Activated T-helper 17 cell treated with anti-CD3 and anti-CD28 coated beads, Interleukin-2, amount 50 U/mL, for 72 hours (primary cell): Measurements from ENCODE around the gene SYVN1. TPM values are rescaled to one million over a fixed set of nuclear protein-coding genes. Genes with fewer than 3 reads are reported as not detected.

Experiments
- ATAC-seq: fragments of 150-1000 bp; cut with Tn5 transposase; replicated peaks from 2 replicates; pipeline ENCODE4 v1.10.0; 2021; ENCODE audit warnings: mild to moderate bottlenecking, moderate library complexity
- H3K27ac Mint-ChIP-seq: one replicate; pipeline ENCODE4 v1.8.0; 2022; ENCODE audit warnings: mixed read lengths
- H3K27me3 Mint-ChIP-seq: one replicate; pipeline ENCODE4 v1.8.0; 2022; ENCODE audit warnings: mixed read lengths
- H3K36me3 Mint-ChIP-seq: one replicate; pipeline ENCODE4 v1.8.0; 2022; ENCODE audit warnings: low read depth, mild to moderate bottlenecking, mixed read lengths
- H3K4me1 Mint-ChIP-seq: one replicate; pipeline ENCODE4 v1.8.0; 2022; ENCODE audit warnings: mixed read lengths
- H3K4me3 Mint-ChIP-seq: one replicate; pipeline ENCODE4 v1.8.0; 2022; ENCODE audit warnings: mild to moderate bottlenecking, mixed read lengths
- H3K9me3 Mint-ChIP-seq: one replicate; pipeline ENCODE4 v1.8.0; 2022; ENCODE audit warnings: mixed read lengths
- total RNA-seq, 2 donors: library from RNA; stranded (reverse); gene quantifications; one replicate each; pipeline ENCODE4 v1.2.3, GENCODE V29; 2022

Gene SYVN1
- total RNA-seq, 2 donors from 2014 or later, result 28.9 to 30.8 TPM

DNA sequence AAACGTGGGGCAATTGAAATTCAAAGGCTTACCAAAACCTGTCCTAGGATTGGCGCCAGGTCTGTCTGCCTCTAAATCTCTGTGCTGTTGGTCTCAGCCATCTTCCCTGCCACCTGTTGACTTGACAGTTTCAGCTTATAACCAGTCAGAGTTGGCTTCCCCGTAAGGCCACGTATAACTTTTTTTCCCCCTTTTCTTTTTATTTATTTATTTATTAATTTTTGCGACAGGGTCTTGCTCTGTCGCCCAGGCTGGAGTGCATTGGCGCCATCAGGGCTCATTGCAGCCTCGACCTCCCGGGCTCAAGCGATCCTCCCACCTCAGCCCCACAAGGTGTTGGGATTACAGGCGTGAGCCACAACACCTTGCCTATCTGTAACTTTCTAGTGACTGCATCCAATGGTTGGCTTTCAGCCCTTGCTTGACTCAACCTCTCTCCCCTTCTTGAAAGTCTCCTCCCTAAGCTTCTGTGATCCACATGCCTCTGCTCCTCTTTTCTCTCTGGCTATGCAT lies 1.4 kb upstream of the SYVN1 start:
- no peak for ATAC-seq
- H3K4me3 Mint-ChIP-seq, result peak overlapping the region; percentile 98
- no peaks in the 10 kb centered on the region for H3K9me3 Mint-ChIP-seq
- peaks cover 17% of the 10 kb centered on the region for H3K4me1 Mint-ChIP-seq
- peaks cover 44% of the 10 kb centered on the region for H3K36me3 Mint-ChIP-seq
- no peaks in the 10 kb centered on the region for H3K27me3 Mint-ChIP-seq
- H3K27ac Mint-ChIP-seq, result peak overlapping the region; percentile 99

GRCh38 chr11:65134952-65135632 lies 773 bp upstream of the SYVN1 start:
- Mint-ChIP-seq H3K36me3 (peaks cover 50% of the 10 kb centered on the region), H3K4me3 (peak overlapping the region; percentile 98), H3K9me3 (no peaks in the 10 kb centered on the region), H3K27me3 (no peaks in the 10 kb centered on the region), H3K4me1 (peaks cover 17% of the 10 kb centered on the region), H3K27ac (peak overlapping the region; percentile 99)
- ATAC-seq, result peak; percentile 93

DNA sequence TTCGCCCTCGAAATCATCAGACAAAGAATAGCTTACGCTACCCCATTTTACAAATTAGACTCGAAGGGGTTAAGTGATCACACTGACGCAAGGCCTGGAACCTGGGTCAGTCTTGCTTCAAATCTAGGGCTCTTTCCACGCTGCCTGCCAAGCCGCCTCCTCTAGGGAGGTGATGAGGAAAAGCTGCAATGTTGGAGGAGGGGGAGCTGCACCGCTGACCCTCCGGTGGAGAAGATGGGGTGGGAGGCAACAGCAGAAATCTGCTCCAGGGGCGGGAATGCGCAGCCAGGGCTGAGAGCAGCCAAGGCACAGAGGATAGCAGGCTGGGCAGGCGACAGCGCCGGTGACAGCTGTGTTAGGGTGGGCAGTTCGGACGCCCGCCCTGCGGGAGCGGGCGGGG lies 595 bp downstream of the SYVN1 start:
- H3K27me3 Mint-ChIP-seq, result no peaks in the 10 kb centered on the region
- no peak for ATAC-seq
- H3K4me1 Mint-ChIP-seq, result peaks cover 17% of the 10 kb centered on the region
- H3K4me3 Mint-ChIP-seq, result peak overlapping the region; percentile 98
- peak overlapping the region; percentile 99 for H3K27ac Mint-ChIP-seq
- H3K36me3 Mint-ChIP-seq, result peaks cover 64% of the 10 kb centered on the region
- H3K9me3 Mint-ChIP-seq, result no peaks in the 10 kb centered on the region

GRCh38 chr11:65132988-65133700 lies 1.2 kb downstream of the SYVN1 start:
- H3K27ac Mint-ChIP-seq, result peak overlapping the region; percentile 99
- H3K4me1 Mint-ChIP-seq, result peaks cover 17% of the 10 kb centered on the region
- peak overlapping the region; percentile 98 for H3K4me3 Mint-ChIP-seq
- H3K27me3 Mint-ChIP-seq, result no peaks in the 10 kb centered on the region
- H3K36me3 Mint-ChIP-seq, result peaks cover 70% of the 10 kb centered on the region
- no peak for ATAC-seq
- H3K9me3 Mint-ChIP-seq, result no peaks in the 10 kb centered on the region

DNA sequence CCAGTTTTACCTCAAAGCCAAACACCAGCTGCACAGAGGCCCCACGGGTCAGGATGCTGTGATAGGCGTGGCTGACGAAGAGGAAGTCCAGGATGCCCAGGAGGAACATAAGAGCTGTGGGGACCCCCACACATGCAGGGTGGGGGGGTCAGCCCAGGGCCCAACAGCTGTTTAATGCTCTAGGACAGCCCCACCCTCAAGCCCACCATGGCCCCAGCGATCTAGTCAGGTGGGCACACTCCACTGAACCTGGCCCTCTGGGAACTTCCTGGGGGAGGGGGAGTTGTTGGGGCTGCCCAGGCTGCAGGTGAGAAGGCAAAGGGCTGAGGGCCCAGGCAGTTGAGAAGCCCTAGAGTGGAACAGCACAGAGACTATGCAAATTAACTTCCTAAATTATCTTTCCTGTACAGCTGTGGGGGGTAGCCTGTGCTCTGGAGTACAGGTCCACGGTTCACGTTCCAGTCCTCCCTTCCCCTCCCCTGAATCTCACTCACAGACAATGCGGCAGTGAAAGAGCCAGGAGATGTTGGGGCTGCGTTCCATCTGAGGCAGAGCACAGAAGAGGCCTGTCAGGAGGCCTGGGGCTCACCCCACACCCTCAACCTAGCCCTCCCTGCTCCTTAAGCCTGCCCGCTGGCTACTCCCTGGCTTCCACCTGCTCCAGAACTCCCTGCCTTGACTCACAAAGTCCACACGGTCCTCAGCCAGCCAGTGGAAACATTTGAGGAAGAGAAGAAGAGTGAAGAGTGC lies 1.9 kb downstream of the SYVN1 start:
- no peak for ATAC-seq
- Mint-ChIP-seq H3K27me3 (no peaks in the 10 kb centered on the region), H3K27ac (peak overlapping the region; percentile 99), H3K4me3 (peak overlapping the region; percentile 98), H3K9me3 (no peaks in the 10 kb centered on the region), H3K4me1 (peaks cover 17% of the 10 kb centered on the region), H3K36me3 (peaks cover 77% of the 10 kb centered on the region)

- no peak overlapping the region for H3K27ac Mint-ChIP-seq
- peaks cover 82% of the 10 kb centered on the region for H3K36me3 Mint-ChIP-seq
- no peaks in the 10 kb centered on the region for H3K27me3 Mint-ChIP-seq
- no peaks in the 10 kb centered on the region for H3K9me3 Mint-ChIP-seq
- peak overlapping the region; percentile 98 for H3K4me3 Mint-ChIP-seq
- no peak for ATAC-seq
- H3K4me1 Mint-ChIP-seq, result peaks cover 17% of the 10 kb centered on the region
Measured at GRCh38 chr11:65131895-65132237, 2.5 kb downstream of the SYVN1 start.

- Mint-ChIP-seq H3K36me3 (peaks cover 87% of the 10 kb centered on the region), H3K27me3 (no peaks in the 10 kb centered on the region), H3K27ac (peak overlapping the region; percentile 30)
Measured at GRCh38 chr11:65131417-65131776, 2.9 kb downstream of the SYVN1 start.

DNA sequence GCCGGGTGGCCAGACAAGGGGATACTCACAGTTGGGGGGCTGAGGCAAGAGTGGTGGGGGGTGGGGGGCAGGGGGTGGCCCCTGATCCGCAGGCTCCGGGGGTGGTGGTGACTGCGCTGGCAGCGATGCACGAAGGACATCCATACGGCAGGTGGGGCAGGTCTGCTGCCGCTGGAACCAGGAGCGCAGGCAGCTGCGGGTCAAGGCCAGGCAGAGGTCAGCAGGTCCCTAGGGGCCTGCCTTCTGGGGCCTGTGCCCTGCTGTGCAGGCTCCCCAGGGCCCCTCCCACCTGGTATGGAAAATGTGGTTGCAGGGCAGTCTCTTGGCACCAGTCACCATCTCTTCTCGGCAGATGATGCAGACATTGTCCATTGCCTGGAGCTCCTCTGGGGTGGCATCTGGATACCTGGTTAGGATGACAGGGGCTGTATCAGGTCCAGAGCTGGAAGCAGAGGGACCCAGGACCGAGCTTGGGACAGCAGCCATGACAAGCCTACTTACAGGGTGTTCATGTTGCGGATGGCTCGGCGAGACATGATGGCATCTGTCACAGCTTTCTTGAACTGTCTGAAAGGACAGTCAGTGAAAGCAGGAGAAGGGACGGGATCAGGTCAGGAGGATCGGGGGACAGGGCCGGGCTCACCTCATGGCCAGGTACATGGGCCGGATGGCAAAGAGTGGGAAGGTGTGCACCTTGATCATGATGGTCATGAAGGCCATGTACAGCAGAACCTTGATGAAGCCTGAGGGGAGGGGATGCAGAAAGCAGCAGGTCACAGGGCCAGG lies 3.5 kb downstream of the SYVN1 start:
- Mint-ChIP-seq H3K27me3 (no peaks in the 10 kb centered on the region), H3K4me3 (no peak overlapping the region), H3K27ac (peak overlapping the region; percentile 30), H3K9me3 (no peaks in the 10 kb centered on the region), H3K4me1 (peaks cover 9% of the 10 kb centered on the region), H3K36me3 (peaks cover 93% of the 10 kb centered on the region)
- no peak for ATAC-seq

More at GRCh38 chr11:65131417-65131776, 2.9 kb downstream of the SYVN1 start:
- peaks cover 15% of the 10 kb centered on the region for H3K4me1 Mint-ChIP-seq
- H3K4me3 Mint-ChIP-seq, result no peak overlapping the region
- no peaks in the 10 kb centered on the region for H3K9me3 Mint-ChIP-seq
- no peak for ATAC-seq

DNA sequence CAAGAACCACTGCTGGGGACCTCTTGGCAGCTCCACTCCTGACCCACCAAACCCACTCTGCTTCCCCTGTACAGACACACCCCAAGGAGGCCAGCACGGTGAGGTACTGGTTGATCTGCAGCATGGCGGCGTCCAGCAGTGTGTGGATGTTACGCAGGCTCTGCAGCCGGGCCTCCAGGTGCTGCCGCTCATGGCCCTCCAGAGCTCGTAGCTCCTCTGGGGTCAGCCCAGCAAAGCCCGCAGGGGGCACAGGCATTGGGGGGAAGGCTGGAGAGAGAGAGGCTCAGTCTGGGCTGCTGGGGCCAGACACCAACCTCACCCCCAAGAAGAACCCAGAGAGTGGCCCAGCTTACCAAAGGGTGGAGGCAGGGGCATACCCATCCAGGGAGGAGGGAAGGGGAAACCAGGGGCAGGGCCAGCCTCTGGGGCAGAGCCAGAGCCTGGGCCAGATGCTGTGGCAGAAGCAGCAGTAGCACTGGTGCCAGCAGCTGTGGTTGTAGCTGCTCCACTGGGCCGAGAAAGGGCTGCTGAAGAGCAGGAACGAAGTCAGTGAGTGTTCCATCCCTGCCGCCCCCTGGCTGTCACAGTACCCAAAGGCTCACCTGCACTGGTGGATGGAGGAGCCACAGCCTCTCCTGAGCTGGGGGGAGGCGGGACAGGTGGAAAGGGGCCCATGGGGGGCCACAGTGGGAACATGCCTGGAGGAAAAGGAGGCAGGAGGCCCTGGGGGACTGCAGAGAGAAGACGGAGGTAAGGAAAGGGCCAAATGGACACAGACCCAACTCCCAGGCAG lies 4.5 kb downstream of the SYVN1 start:
- Mint-ChIP-seq H3K36me3 (peaks cover 98% of the 10 kb centered on the region), H3K4me1 (peaks cover 8% of the 10 kb centered on the region), H3K27me3 (no peaks in the 10 kb centered on the region), H3K9me3 (no peaks in the 10 kb centered on the region), H3K27ac (no peak overlapping the region), H3K4me3 (no peak overlapping the region)
- no peak for ATAC-seq

DNA sequence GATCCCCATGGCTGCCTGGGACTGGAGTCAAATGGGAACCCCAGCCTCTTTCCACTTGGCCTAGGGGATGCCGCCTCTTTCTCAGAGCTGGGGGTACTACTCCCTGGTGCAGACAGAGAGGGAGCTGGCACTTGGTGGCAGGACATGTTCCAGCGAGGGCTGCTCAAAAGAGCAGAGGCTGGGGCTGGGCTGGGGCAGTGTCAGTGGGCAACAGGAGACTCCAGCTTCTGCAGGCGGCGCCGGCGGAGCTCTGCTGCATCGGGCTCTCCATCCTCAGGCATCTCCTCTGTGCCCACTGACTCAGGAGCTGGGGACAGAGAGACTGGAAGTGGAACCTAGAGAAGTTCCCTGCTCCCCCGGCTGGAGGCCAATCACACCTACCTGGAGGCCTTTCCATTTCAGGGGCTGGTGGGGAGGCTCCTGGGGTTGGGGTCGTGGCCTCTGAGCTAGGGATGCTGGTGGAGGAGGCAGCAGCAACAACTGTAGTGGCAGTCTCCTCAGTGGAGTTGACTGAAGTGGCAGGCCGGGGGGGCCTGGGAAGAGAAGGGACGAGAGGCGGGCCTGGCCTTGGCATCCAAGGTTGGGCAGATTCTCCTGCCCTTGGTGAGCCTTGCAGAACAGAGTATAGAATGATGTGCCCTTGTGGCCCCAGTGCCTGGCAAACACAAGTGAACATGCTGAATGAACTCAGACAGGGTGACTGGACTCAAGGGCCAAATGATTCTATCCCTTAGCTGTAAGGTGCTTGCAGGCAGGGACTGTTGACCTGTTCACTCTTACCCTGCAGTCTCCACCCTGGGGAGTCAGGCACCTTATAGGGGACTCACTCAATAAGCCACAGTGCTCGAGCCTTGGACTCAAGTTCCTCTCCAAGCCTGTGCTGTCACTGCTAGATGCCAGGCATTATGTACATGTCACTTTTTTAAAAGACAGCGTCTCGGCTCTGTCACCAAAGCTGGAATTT lies 5.9 kb downstream of the SYVN1 start:
- Mint-ChIP-seq H3K4me1 (peaks cover 8% of the 10 kb centered on the region), H3K27me3 (no peaks in the 10 kb centered on the region), H3K9me3 (no peaks in the 10 kb centered on the region), H3K4me3 (no peak overlapping the region), H3K27ac (no peak overlapping the region), H3K36me3 (peaks cover 95% of the 10 kb centered on the region)
- no peak for ATAC-seq

DNA sequence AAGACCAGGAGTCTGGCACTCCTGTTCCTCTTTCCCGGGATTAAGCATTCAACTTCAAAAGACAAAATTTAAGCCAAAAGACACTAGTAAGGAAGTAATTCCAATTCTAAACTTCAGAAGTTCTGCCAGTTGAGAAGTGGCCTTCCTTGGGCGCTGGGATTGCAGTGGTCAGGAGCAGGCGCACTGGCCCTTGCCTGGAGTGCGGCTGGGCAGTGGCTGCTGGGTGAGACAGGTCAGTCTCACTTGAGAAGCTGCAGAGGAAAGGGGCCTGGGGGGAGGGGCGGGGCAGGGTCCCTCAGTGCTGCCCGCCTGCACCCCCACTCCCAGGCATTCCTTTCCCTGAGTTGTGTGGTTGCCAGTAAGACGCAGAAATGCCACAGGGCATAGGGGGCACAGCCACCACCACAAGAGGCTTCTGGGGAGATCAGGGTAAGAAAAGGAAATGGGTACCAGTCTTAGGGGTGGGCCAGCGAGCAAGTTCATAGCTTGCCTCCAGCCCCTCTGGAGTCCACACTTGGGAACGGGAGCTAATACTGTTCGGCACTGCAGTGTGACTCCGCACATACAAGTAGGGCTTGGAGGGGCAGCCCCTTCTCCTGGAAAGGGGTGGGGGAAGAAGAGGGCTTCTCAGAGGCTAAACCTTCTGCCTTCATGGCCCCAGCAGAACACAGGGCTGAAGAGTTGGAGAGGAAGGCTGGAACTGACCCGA lies 6.7 kb downstream of the SYVN1 start:
- H3K36me3 Mint-ChIP-seq, result peaks cover 86% of the 10 kb centered on the region
- no peaks in the 10 kb centered on the region for H3K4me1 Mint-ChIP-seq
- no peak overlapping the region for H3K4me3 Mint-ChIP-seq
- no peak for ATAC-seq
- H3K9me3 Mint-ChIP-seq, result no peaks in the 10 kb centered on the region
- H3K27ac Mint-ChIP-seq, result no peak overlapping the region
- no peaks in the 10 kb centered on the region for H3K27me3 Mint-ChIP-seq

- peaks cover 5% of the 10 kb centered on the region for H3K4me1 Mint-ChIP-seq
- no peak overlapping the region for H3K27ac Mint-ChIP-seq
- H3K4me3 Mint-ChIP-seq, result no peak overlapping the region
- no peaks in the 10 kb centered on the region for H3K27me3 Mint-ChIP-seq
- no peak for ATAC-seq
- no peaks in the 10 kb centered on the region for H3K9me3 Mint-ChIP-seq
- peaks cover 85% of the 10 kb centered on the region for H3K36me3 Mint-ChIP-seq
Measured at GRCh38 chr11:65126624-65127274, 7.6 kb downstream of the SYVN1 start.
